Stimulated activated CD4-positive, alpha-beta T cell treated with anti-CD3 and anti-CD28 coated beads, Interleukin-12 subunit alpha, Interleukin-12 subunit beta, amount 100 ng/mL, for 24 hours (primary cell): ENCODE results near the gene LHFPL6.

Experiments
- DNase-seq, 2 experiments: peaks; one replicate each; pipeline ENCODE4 v3.0.0-alpha.2; 2020; ENCODE audit warnings: low read depth in 2 of 2

Gene LHFPL6

GRCh38 chr13:39414339-39414738, 188.7 kb downstream of the LHFPL6 start:
- DNase-seq: no peak

GRCh38 chr13:39411511-39411910, 191.5 kb downstream of the LHFPL6 start:
- no peak for DNase-seq

- no peak for DNase-seq
These were observed 192.0 kb downstream of the LHFPL6 start for GRCh38 chr13:39410964-39411363.

- no peak for DNase-seq
These were observed 192.7 kb downstream of the LHFPL6 start for GRCh38 chr13:39410096-39410901.

- DNase-seq: no peak
These were observed 194.5 kb downstream of the LHFPL6 start for GRCh38 chr13:39408512-39408911.

- no peak for DNase-seq
These were observed 195.2 kb downstream of the LHFPL6 start for GRCh38 chr13:39407786-39408185.

GRCh38 chr13:39407138-39407537, 195.9 kb downstream of the LHFPL6 start:
- no peak for DNase-seq

GRCh38 chr13:39406688-39407087, 196.3 kb downstream of the LHFPL6 start:
- no peak for DNase-seq

GRCh38 chr13:39405596-39406205, 197.3 kb downstream of the LHFPL6 start:
- DNase-seq: no peak

GRCh38 chr13:39405107-39405506, 197.9 kb downstream of the LHFPL6 start:
- DNase-seq: no peak

GRCh38 chr13:39403106-39403505, 199.9 kb downstream of the LHFPL6 start:
- DNase-seq: no peak

- DNase-seq: no peak
These were observed 200.6 kb downstream of the LHFPL6 start for GRCh38 chr13:39402221-39402970.

GRCh38 chr13:39401756-39402155, 201.2 kb downstream of the LHFPL6 start:
- DNase-seq: no peak

GRCh38 chr13:39401046-39401705, 201.8 kb downstream of the LHFPL6 start:
- no peak for DNase-seq

- no peak for DNase-seq
These were observed 203.9 kb downstream of the LHFPL6 start for GRCh38 chr13:39399102-39399501.

GRCh38 chr13:39397896-39398265, 205.1 kb downstream of the LHFPL6 start:
- no peak for DNase-seq

- no peak for DNase-seq
These were observed 205.6 kb downstream of the LHFPL6 start for GRCh38 chr13:39397226-39397895.

GRCh38 chr13:39394796-39395678, 208.0 kb downstream of the LHFPL6 start:
- DNase-seq: no peak

GRCh38 chr13:39391761-39392160, 211.2 kb downstream of the LHFPL6 start:
- no peak for DNase-seq

- DNase-seq: no peak
These were observed 214.0 kb downstream of the LHFPL6 start for GRCh38 chr13:39389013-39389412.
